ENCODE data around the gene EVA1C. TPM values are rescaled to one million over a fixed set of nuclear protein-coding genes. Genes with fewer than 3 reads are reported as not detected.

Gene EVA1C
- total and polyA plus RNA-seq, 2 donors (not counting 1 experiment from before 2014, with no cell fraction given), result 0.84 to 1.6 TPM

DNA sequence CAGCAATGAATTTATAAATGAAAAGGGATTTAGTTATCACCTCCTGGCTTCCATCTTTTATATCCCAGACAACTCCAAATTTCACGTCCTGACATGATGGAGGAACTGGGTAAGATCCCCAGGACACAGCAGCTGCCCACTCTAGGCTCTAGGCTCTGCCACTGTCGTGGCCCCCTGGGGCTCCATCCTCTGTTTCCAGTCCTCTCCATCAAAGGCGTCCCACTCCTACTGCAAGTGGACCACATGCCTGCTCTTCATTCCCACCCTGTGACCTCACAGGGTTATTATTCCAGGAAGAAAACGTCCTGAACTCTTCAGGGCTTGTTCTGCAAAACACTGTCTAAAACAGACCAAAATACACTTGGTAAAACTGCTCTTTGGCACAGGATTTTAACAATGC lies 31.6 kb upstream of the EVA1C start:
- no peaks in the 10 kb centered on the region for H3K4me1 Mint-ChIP-seq

DNA sequence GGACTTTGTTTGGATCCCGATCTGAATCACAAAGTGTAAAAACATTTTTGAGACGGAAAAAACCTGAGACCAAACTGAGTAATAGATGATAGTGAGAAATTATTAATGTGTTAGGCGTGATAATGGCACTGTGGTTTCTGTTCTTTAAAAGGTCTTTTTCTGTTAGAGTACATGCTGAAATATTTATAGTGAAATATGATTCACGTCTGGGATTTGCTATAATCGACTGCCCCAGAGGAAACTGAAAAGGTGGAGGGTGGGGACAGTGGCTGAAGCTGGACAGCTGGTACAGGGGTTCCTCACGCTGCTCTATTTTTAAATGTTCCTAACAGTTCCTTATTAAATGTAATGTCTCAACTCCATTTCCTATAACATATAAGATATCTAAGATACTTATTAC lies 30.9 kb upstream of the EVA1C start:
- H3K36me3 ChIP-seq (replicated peaks in 1 of 2; ENCODE audit: control extremely low read depth in 1 of 2, control insufficient read depth in 1 of 2, extremely low read depth in 1 of 2, insufficient read depth in 2 of 2, low read length in 1 of 2), result peaks cover 6 to 76% of the 10 kb centered on the region in 2 experiments
- no peak overlapping the region for H2AFZ ChIP-seq (ENCODE audit: insufficient read depth, low read depth, low read length, poor library complexity, severe bottlenecking)
- no peak overlapping the region for H3K27ac Mint-ChIP-seq
- 83% methylated on average over 4 of the region's 6 CpGs for WGBS (ENCODE audit: insufficient coverage)
- peaks cover 13% of the 10 kb centered on the region for H4K20me1 ChIP-seq (ENCODE audit: control insufficient read depth, insufficient read depth, low read length, poor library complexity, severe bottlenecking)
- no peaks in the 10 kb centered on the region for H3K27me3 ChIP-seq (replicated peaks in 1 of 4; ENCODE audit: control extremely low read depth in 1 of 4, control insufficient read depth in 3 of 4, insufficient read depth in 4 of 4, low read length in 3 of 4)
- no peaks in the 10 kb centered on the region for H3K4me1 ChIP-seq (ENCODE audit: control insufficient read depth in 2 of 2, insufficient read depth in 2 of 2, low read length in 2 of 2)
- H3K4me3 ChIP-seq (ENCODE audit: control extremely low read depth in 1 of 5, extremely low read depth in 1 of 5, insufficient read depth in 1 of 5, low read depth in 2 of 5, low read length in 4 of 5), result no peak overlapping the region
- no peak overlapping the region for H3K9ac ChIP-seq (ENCODE audit: low read length)
- H3K79me2 ChIP-seq (ENCODE audit: control insufficient read depth, insufficient read depth, low read length), result peaks cover 10% of the 10 kb centered on the region
- no peaks in the 10 kb centered on the region for H3K9me3 Mint-ChIP-seq (ENCODE audit: insufficient read depth)
- ChIA-PET CTCF (no interaction called here), POLR2A (no interaction called here)
- H3K27me3 Mint-ChIP-seq, result no peaks in the 10 kb centered on the region
- H3K4me1 Mint-ChIP-seq, result no peaks in the 10 kb centered on the region
- no peaks in the 10 kb centered on the region for H3K9me3 ChIP-seq (ENCODE audit: control extremely low read depth in 1 of 3, control insufficient read depth in 2 of 3, insufficient read depth in 1 of 3, low read length in 2 of 3)
- no peak for TF ChIP-seq CTCF (IDR thresholded peaks at IDR 0.05)
- no peak for TF ChIP-seq EZH2 (IDR thresholded peaks at IDR 0.05; ENCODE audit: borderline replicate concordance, insufficient read depth, low read depth, low read length, poor library complexity, severe bottlenecking)
- H3K4me2 ChIP-seq (replicated peaks; ENCODE audit: low read depth, low read length, poor library complexity, severe bottlenecking), result no peak overlapping the region
- no peak for DNase-seq
- no peak for ATAC-seq (ENCODE audit: low read depth)
- intact Hi-C loops (cut with micrococcal nuclease), result no loop called here
- no peak overlapping the region for H3K4me3 Mint-ChIP-seq
- H3K27ac ChIP-seq (ENCODE audit: low read length in 2 of 2), result no peak overlapping the region

More for the DNA sequence above, 31.6 kb upstream of the EVA1C start:
- no peak overlapping the region for H3K4me3 ChIP-seq (ENCODE audit: control extremely low read depth in 1 of 5, extremely low read depth in 1 of 5, insufficient read depth in 1 of 5, low read depth in 2 of 5, low read length in 4 of 5)
- peaks cover 7% of the 10 kb centered on the region for H4K20me1 ChIP-seq (ENCODE audit: control insufficient read depth, insufficient read depth, low read length, poor library complexity, severe bottlenecking)
- H3K36me3 ChIP-seq (replicated peaks in 1 of 2; ENCODE audit: control extremely low read depth in 1 of 2, control insufficient read depth in 1 of 2, extremely low read depth in 1 of 2, insufficient read depth in 2 of 2, low read length in 1 of 2), result peaks cover 6 to 80% of the 10 kb centered on the region in 2 experiments
- no peaks in the 10 kb centered on the region for H3K27me3 ChIP-seq (replicated peaks in 1 of 4; ENCODE audit: control extremely low read depth in 1 of 4, control insufficient read depth in 3 of 4, insufficient read depth in 4 of 4, low read length in 3 of 4)
- TF ChIP-seq CTCF (IDR thresholded peaks at IDR 0.05) (no peak), EZH2 (IDR thresholded peaks at IDR 0.05; ENCODE audit: borderline replicate concordance, insufficient read depth, low read depth, low read length, poor library complexity, severe bottlenecking) (no peak)
- POLR2A ChIA-PET, result no interaction called here
- intact Hi-C loops (cut with micrococcal nuclease), result no loop called here
- H3K27ac Mint-ChIP-seq, result no peak overlapping the region
- no peaks in the 10 kb centered on the region for H3K27me3 Mint-ChIP-seq
- H3K27ac ChIP-seq (ENCODE audit: low read length in 2 of 2), result no peak overlapping the region
- H3K9me3 ChIP-seq (ENCODE audit: control extremely low read depth in 1 of 3, control insufficient read depth in 2 of 3, insufficient read depth in 1 of 3, low read length in 2 of 3), result no peaks in the 10 kb centered on the region
- 88% methylated on average over 4 of the region's 4 CpGs for WGBS (ENCODE audit: insufficient coverage)
- no peak for DNase-seq
- CTCF ChIA-PET, result no interaction called here
- no peak overlapping the region for H3K4me2 ChIP-seq (replicated peaks; ENCODE audit: low read depth, low read length, poor library complexity, severe bottlenecking)
- ATAC-seq (ENCODE audit: low read depth), result no peak
- peaks cover 6% of the 10 kb centered on the region for H3K79me2 ChIP-seq (ENCODE audit: control insufficient read depth, insufficient read depth, low read length)
- no peak overlapping the region for H3K9ac ChIP-seq (ENCODE audit: low read length)
- no peaks in the 10 kb centered on the region for H3K9me3 Mint-ChIP-seq (ENCODE audit: insufficient read depth)
- H2AFZ ChIP-seq (ENCODE audit: insufficient read depth, low read depth, low read length, poor library complexity, severe bottlenecking), result no peak overlapping the region
- no peaks in the 10 kb centered on the region for H3K4me1 ChIP-seq (ENCODE audit: control insufficient read depth in 2 of 2, insufficient read depth in 2 of 2, low read length in 2 of 2)
- no peak overlapping the region for H3K4me3 Mint-ChIP-seq
